Activated naive CD4-positive, alpha-beta T cell treated with Interleukin-2 at 50 U/mL for 16 hours (primary cell): ENCODE data around the gene PLIN4.

Experiments
- DNase-seq: peaks from one replicate; pipeline ENCODE4 v3.0.0-alpha.2; 2020

PLIN4 gene

DNA sequence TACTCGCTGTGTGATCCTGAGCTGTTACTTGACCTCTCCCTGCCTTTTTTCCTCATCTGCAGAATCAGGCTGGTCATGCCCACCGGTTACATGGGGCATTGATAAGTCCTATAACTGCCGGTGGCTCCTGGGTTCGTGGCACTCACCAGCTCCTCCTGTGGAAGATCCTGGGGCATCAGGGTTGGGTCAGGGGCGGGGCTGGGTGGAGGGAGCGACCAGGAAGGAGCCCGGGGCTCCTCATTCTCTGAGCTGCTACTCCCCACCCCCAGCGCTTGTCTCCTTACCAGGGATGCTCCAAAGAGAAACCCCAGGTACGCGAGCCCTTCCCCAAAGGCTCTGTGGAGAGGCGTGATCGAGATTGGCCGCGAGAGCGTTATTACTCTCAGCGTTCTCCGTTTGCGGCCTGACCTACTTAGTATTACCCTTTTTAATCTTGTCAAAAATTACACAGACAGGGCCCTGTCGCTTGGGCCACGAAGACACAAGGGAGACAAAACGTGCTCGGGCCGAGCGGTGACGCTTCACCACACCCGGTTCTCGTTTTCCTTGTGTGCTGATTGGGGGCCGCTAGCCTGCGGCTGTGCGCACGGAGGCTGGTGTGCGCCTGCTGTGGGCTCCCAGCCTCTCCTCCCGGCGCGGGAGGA lies 35.4 kb downstream of the PLIN4 start:
- no peak for DNase-seq

DNA sequence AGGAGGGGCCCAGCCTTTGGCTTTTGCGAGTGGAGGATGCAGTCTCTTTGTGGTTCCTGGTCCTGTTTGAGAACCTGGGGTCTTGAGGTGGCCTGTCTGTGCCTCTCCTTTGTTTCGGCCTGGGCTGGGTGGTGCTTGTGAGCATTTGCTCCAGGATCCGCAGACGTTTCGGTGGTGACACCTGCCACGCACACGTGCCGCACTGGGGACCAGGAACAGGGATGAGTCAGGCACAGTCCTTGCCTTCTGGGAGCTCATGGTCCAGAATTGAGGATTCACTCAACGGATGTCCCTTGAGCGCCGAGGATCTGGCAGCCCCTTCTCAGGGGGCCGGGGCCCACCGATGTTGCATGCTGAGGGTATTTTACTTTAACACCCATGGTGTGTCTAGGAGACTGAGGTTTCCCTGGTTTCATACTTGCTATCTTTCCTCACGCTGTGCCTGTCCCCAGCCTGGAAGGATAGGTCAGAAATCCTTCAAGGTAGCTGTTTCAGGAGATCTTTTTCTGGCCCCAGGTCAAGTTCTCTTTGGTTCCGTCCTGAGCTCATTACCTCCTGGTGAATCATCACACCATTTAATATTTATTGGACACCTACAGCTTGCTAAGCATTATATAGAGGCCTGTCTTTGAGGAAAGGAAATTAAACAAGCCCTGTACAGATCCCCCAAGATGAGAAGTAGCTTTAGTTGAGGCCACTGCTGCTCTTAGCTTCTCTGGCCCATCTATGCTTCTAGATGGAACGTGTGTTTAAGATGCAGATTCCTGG lies 41.1 kb downstream of the PLIN4 start:
- no peak for DNase-seq

DNA sequence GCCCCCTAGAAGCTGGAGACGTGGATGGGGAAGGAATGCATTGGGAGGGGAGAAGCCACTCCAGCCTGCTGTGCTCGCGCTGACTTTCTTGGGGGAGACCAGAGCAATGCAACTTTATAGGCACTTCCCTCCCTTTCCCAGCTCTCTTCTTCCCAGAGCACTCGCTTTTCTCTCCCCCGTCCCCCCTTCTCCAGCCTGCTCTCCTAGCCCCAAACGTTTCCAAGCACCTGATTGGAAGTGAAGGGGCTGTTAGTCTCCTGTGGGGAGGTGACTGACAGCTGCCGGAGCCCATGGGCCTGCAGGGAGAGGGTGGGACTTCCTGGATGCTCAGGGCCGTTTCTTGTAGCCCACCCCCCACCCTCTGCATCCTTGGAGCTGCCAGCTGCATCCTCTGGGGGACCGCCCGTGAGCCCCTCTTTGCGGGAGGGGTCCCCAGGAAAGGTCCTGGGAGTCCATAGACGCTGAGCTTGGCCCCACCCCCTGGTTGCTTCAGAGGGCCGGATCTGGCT lies 43.7 kb downstream of the PLIN4 start:
- DNase-seq, result no peak

DNA sequence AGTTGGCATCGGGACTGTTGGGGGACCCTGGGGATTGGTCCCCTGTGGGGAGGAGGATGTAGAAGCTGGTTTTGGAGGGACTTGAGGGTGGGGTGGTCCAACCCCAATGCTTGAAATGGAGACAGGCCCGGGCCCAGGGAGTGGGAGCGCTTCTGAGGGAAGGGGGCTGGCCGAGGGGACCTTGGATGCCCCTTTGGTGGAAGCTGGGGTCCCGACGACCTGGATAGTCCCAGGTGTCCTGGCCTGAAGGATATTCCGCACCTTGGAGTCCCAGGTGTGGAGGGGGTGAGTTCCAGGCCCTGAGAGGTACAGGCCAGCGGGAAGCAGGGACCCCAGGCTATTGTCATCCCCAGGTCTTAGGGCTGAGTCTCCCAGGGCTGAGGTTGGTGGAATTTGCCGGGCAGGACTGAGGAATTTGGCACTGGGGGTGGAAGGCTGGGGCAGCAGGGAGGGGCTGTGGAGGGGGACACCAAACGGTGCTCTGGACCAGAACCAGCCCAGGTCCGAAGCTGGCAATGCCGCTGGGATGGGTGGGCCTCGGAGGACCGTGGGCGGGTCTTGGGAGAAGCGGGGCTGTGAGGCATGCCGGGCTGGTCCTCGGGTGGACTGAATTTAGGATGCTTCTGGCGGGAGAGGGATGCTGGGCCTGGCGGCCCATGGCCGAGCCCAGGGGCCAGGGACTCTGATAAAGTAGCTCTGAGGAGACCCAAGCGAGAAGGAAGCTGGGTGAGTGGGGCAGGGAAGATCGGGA lies 44.3 kb downstream of the PLIN4 start:
- no peak for DNase-seq

DNA sequence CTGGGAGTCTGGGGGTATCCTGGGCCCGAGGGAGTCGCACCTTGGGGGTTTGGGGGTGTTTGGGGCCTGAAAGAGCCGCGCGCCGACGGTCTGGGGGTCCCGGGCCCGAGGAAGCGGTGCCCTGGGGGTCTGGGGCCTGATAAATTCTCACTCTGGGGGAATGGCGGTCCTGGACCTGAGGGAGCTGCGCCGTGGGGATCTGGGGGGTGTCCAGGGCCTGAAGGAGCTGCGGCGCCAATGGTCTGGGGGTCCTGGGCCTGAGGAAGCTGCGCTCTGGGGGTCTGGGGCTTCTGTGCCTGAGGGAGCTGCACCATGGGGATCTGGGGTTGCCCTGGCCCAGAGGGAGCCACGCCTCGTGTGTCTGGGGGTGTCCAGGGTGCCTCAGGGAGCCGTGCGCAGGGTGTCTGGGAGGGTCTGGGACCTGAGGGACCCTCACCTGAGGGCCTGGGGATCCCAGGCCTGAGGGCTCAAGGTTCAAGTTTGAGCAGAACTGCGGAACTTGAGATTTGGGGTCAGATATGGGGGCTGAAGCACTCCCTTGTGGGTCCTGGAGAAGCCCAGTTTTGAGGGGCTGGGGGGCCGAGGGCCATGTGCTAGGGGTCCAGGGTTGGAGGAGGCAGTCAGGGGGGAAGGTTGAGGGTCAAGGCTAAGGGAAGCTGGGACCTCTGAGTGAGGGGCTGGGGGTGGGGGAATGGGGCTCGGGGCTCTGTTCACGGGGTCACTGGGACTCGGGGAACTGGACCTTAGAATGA lies 45.1 kb downstream of the PLIN4 start:
- no peak for DNase-seq

DNA sequence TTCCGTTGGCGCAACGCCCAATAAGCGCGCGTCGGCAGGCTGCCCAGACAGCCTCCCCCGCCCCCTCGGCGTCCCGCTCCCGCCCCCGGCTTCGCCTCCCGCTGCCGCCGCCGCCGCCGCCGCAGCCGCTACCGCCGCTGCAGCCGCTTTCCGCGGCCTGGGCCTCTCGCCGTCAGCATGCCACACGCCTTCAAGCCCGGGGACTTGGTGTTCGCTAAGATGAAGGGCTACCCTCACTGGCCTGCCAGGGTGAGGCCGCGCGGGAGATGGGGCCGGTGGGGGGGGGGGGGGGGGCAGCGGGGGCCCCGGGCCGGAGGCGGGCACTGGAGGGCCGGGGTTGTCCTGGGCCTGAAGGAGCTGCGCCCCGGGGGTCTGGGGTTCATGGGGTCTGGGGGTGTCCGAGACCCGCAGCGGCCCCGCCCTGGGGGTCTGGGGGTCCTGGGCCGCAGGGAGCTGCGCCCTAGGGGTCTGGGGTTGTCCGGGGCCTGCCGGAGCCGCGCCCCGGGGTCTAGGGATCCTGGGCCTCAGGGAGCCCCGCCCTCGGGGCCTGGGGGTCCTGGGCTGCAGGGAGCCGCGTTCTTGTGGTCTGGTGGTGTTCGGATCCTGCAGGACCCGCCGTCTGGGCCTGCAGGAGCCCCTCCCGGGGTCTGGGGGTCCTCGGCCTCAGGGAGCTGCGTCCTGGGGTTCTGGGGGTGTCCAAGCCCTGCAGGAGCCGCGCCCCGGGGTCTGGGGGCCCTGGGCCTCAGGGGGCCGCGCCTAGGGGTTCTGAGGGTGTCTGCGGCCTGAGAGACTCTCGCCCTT lies 45.9 kb downstream of the PLIN4 start, which contains the start of gene HDGFL2:
Gene HDGFL2 (plus strand): TSS at position 124 of the 801 bp plus-strand sequence. CDS start 54 bp downstream, at position 178.
- no peak for DNase-seq

DNA sequence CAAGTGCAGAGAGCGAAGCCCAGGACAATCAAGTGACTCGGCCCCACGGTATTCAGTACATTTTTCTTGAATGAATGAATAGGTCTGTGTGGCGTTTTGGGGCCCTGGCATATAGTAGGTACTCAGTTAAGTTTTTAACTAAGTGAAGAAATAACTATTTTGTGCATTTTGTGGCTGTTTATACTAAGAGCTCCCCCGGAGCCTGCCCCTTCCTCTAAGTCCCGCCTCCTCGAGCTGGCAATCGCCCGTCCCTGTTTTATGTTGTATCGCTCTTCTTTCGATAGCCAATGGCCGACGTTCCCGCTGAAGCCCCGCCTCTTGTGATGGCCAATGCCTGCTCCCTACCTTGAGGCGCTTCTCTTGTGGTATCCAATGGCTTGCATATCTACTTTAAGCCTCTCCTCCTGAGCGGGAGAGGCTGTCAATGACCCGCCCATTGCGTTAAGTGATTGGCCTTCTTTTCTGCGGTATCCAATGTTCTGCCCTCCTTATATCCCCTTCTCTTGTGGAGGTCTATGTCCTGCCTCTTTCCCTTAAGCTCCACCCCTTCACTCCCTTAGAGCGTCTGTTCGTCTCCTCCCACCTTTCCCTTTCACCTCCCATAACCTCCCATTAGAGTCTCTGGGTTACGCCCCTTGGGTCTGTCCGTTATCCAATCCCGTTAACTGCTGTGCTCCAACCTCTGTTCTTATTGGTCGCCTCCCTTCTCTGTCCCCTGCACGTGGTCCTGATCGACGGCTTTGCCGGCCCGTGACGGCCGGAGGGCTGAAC lies 46.7 kb downstream of the PLIN4 start:
- peak; percentile 98 for DNase-seq

DNA sequence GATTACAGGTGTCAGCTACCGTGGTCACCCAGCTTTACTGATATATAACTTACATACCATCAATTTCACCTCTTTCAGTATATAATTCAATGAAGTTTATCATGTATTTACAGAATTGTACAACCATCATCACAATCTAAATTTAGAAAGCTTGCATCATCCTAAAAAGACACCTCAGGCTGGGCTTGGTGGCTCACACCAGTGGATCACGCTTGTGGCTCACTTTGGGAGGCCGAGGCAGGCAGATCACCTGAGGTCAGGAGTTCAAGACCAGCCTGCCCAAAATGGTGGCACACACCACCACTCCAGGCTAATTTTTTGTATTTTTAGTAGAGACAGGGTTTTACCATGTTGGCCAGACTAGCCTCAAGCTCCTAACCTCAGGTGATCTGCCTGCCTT lies 50.5 kb downstream of the PLIN4 start:
- DNase-seq, result no peak

DNA sequence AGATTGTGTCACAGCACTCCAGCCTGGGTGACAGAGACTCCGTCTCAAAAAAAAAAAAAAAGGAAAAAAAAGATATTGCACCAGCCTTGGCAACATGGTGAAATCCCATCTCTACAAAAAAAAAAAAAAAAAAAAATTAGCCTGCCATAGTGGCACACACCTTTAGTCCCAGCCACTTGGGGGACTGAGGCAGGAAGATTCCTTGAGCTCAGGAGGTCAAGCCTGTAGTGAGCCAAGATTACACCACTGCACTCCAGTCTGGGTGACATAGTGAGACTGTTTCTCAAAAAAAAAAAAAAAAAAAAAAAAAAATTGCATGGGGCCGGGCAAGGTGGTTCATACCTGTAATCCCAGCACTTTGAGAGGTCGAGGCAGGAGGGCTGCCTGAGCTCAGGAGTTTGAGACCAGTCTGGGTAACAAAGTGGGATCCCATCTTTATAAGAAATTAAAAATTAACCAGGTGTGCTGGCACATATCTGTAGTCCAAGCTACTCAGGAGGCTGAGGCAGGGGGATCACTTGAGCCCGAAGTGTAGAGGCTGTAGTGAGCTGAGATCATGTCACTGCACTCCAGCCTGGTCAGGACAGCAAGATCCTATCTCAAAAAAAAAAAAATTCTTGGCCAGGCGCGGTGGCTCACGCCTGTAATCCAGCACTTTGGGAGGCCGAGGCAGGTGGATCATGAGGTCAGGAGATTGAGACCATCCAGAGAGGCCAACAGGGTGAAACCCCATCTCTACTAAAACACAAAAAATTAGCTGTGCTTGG lies 53.3 kb downstream of the PLIN4 start:
- no peak for DNase-seq

DNA sequence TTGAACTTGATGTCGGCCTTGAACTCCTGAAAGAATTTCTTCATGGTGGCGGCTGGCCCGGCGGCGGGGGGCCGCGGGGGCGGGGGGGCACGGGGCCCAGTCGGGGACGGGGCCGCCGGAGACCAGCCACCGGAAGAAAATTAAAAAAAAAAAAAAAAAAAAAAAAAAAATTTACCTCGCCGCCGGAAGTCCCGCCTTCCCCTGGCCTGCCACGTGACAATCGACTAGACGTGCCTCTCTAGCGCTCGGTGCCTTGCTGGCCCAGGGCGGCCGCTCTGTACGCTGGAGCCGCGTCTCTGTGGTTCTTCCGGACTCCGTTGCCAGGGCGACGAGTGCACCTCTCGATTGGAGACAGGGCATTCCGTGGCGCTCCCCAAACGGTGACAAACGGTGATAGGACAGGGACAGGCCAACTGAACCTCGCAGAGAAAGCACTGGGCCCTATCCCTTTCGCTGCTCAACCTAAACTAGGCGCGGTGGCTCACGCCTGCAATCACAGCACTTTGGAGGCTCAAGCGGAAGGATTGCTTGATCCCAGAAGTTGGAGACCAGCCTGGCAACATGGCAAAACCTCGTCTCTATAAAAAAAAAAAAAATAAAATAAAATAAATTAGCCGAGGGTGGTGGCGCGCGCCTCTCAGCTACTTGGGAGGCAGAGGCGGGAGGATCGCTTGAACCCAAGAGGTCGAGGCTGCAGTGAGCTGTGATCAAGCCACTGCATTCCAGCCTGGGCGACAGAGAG lies 60.5 kb downstream of the PLIN4 start, which contains the start of gene UBXN6:
Gene UBXN6 (minus strand): TSS at position 141 of the 742 bp plus-strand sequence. CDS start 97 bp downstream, at position 44.
- DNase-seq, result peak; percentile 98

DNA sequence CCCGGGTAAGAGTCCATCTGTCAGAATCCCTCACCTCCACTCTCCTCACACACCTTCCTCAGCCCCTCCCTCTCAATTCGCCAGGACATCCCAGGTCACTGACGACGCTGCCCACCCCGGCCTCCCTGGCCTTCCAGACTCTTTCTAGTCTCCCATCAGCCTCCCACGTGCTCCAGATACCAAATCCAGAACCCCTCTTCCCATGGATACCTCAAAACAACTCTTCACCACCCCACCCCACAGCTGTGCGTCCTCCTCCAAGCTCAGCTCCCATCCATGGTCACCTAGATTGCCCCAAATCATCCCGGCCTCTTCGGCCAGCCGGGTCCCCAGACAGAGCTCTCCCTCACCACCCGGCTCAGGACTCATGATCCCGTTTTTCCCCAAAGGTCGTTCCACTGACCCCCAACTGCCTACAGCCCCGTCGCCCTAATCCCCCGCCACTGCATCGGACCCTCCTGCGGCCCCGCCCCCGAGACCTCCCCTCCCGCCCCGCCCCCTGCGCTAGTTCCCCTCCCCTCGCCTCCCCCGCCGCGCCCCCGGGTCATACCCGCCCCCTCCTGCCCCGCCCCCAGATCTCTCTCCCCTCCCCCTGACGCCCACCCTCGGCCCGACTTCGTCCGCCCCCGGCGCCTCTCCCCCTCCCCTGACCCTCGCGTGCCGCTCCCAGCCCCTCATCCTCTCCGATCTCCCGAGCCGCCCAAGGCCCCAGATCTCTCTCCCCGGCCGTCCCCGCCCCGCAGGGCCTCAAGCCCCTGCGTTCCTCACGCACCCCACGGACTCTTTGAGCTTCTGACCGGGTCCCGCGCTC lies 61.2 kb downstream of the PLIN4 start:
- DNase-seq, result no peak

DNA sequence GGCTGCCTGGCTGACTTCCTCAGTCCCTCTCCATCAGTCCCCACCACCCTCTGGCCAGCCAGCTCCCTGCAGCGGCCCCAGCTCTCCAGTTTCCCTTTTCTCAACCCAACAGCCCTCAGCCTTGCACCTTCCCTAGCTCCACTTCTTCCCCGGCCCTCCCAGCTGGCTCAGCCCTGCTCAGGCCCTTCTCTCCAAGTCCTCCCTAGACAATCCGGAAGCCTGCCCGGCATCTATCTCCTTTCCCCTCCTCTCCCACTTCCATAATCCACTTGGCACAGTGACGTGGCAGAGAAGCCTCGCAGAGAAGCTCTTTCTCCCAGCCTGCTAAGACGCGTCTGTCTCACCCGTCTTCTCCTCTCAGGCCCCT lies 61.8 kb downstream of the PLIN4 start:
- DNase-seq, result peak; percentile 8

DNA sequence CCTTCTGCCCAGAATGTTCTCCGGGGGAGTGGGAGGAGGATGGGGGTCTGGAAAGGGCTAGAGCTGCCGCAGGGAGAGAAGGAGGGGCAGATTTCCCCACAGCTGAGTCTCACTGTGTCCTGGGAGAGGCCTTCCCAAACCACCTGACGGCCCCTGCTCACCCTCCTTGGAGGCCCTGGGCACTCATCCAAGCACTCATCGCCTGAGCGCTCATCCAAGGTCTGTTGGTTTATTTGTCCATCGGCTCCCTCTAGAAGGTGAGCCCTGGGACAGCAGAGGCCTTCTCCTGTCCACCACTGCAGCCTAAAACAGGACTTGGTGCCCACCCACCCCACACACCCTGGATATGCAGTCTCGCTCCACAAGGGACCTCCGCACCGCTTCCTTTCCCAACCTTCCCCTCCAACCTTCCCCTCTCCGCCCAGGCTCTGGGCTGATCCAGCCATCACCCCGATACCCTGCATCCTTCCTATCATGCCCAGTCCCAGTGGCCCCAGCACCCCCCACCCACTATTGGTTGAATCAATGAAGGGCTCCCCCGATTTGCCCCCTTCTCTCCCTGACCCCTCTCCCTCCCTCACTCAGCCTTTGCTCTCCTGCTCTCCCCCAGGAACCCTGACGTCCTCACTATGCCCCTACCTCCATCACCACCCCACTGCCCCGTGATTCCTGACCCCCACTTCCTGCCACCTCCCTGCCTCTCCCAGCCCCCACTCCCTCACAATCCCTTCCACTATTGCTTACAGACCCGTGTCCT lies 62.4 kb downstream of the PLIN4 start:
- DNase-seq, result no peak

DNA sequence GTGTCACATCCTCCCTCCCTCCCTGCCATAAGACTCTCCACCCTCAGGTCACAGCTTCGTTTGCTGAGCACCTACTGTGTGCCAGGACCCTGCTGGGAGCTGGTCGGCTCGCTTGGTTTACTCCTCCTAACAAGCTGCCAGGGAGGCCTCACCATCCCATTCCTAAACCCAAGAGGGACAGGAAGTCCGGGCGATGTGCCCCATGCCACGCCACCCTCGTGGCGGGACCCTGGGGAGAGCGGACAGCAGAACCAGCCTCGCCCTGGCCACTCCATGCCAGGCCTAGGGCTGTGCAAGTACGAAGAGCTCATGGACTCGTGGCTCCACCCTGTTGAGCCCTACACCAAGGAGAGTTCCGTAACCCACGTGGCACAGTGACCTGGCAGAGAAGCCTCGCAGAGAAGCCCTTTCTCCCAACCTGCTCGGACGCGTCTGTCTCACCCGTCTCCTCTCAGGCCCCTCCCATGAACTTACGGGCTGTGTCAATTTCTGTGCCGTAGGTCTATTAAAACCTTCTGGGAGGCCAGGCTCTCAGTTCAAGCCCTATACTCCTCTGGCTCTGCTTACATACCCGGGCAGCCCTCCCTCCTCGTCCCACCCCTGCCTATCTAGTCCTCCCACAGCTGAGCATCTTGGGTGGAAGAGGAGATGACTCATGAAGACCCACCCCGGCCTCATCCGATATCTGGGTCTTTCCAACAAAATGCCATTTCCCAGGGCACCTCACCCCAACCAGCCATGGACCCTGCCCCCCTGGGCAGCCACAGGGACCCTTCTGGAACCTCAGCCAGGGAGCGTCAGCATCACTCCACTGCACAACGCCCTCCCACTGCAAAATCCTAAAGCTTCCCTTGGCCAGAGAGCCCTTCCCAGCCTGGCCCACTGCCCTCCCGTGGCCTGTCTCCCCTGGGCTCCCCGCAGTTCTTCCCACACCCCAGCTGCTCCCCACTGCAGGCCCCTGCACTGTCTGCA lies 63.3 kb downstream of the PLIN4 start:
- DNase-seq, result no peak

DNA sequence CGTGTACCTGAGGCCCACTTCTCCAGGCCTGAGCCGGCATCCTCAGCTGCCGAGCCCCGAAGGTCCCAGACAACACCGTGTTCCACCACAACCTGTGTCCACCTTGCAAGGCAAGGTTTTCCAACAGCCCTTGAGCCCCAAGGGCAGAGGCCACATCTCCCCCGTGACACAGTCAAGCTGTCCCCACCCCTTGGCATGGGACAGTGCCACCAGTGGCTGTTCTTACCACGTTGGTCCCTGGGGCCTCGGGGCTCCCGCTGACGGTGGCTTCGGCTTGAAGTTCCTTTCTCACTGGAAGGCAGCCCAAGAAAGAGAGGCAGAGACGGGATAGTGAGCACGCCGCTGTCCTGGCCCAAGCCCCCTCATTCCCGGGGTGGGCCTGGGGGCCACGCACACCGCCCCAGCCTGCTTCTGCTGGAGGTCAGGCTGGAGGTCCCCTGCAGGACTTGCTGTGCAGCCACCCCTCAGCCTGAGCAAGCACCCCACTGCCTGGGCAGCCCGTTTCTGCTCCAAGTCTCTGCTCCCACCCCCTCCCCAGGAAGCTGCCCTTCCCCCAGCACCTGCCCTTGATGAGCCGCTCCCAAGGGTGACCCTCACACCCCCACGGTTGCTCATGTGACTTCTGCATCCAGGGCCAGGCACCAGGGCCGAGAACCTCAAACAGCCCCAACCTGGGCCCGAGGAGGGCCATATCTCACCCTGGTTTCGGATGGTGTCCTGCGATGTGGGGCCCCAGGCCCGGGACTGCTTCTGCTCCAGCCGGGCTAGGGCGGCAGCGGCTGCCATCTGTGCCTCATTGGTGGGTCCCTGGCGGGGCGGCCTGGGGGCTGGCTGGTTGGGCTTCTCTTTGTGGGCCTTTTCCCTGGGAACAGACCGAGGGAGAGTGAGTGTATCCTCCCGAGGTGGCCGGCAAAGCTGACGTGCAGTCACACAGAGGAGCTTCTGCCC lies 64.8 kb downstream of the PLIN4 start:
- no peak for DNase-seq
